GM23338 (cell line): Measurements from ENCODE around the gene FOXP1. TPM values are rescaled to one million over a fixed set of nuclear protein-coding genes. Genes with fewer than 3 reads are reported as not detected.

Source experiments
- ATAC-seq: fragments of 200-7000 bp; cut with Tn5 transposase; 3 replicates; pipeline ENCODE4 v1.9.1; 2020
- DNase-seq: peaks from one replicate; pipeline ENCODE4 v3.0.0-alpha.2; 2015; ENCODE audit warnings: low spot score
- H2AFZ ChIP-seq: fragments of 200-600 bp; sonication (generic); 2 replicates; pipeline ENCODE4 v1.8.0; 2016; ENCODE audit warnings: antibody characterized with exemption, mild to moderate bottlenecking, moderate library complexity
- H3F3A ChIP-seq: fragments of 200-600 bp; sonication (generic); replicated peaks from 2 replicates; pipeline ENCODE4 v1.8.0; 2017; ENCODE audit warnings: antibody characterized with exemption, mixed run types, low read depth
- H3K27ac ChIP-seq: fragments of 200-600 bp; sonication (generic); 2 replicates; pipeline ENCODE4 v1.6.1; 2016; ENCODE audit warnings: low read depth
- H3K27me3 ChIP-seq: fragments of 200-600 bp; sonication (generic); 2 replicates; pipeline ENCODE4 v1.8.0; 2016; ENCODE audit warnings: mild to moderate bottlenecking, mixed run types, moderate library complexity; ENCODE audit not compliant: insufficient read depth
- H3K36me3 ChIP-seq: fragments of 200-600 bp; sonication (generic); 2 replicates; pipeline ENCODE4 v1.8.0; 2016; ENCODE audit warnings: mild to moderate bottlenecking; ENCODE audit not compliant: insufficient read depth
- H3K4me1 ChIP-seq: fragments of 200-600 bp; sonication (generic); 2 replicates; pipeline ENCODE4 v1.8.0; 2016; ENCODE audit warnings: mild to moderate bottlenecking, moderate library complexity; ENCODE audit not compliant: insufficient read depth
- H3K4me2 ChIP-seq: fragments of 200-600 bp; sonication (generic); 2 replicates; pipeline ENCODE4 v1.7.1; 2017; ENCODE audit warnings: mixed run types
- H3K4me3 ChIP-seq: fragments of 200-600 bp; sonication (generic); 2 replicates; pipeline ENCODE4 v1.6.1; 2016; ENCODE audit warnings: mixed run types
- H3K79me2 ChIP-seq: fragments of 200-600 bp; sonication (generic); replicated peaks from 2 replicates; pipeline ENCODE4 v1.8.0; 2017; ENCODE audit warnings: mild to moderate bottlenecking; ENCODE audit not compliant: insufficient read depth
- H3K9me2 ChIP-seq: fragments of 200-600 bp; sonication (generic); 2 replicates; pipeline ENCODE4 v1.8.0; 2017; ENCODE audit not compliant: insufficient read depth
- H4K20me1 ChIP-seq: fragments of 200-600 bp; sonication (generic); replicated peaks from 2 replicates; pipeline ENCODE4 v1.8.0; 2017; ENCODE audit warnings: mild to moderate bottlenecking; ENCODE audit not compliant: insufficient read depth
- H3K27ac Mint-ChIP-seq: 2 replicates; pipeline ENCODE4 v1.8.0; 2020; ENCODE audit warnings: inconsistent platforms, mild to moderate bottlenecking, moderate library complexity, mixed read lengths
- H3K27me3 Mint-ChIP-seq: 3 replicates; pipeline ENCODE4 v1.8.0; 2022; ENCODE audit warnings: low read depth, mild to moderate bottlenecking, moderate library complexity, mixed read lengths, inconsistent platforms; ENCODE audit not compliant: insufficient read depth, poor library complexity
- H3K36me3 Mint-ChIP-seq: 3 replicates; pipeline ENCODE4 v1.8.0; 2021; ENCODE audit warnings: low read depth, mild to moderate bottlenecking, inconsistent platforms, moderate library complexity, mixed read lengths
- H3K4me1 Mint-ChIP-seq: 3 replicates; pipeline ENCODE4 v1.8.0; 2020; ENCODE audit warnings: mild to moderate bottlenecking, inconsistent platforms, mixed read lengths
- H3K4me3 Mint-ChIP-seq: 3 replicates; pipeline ENCODE4 v1.8.0; 2021; ENCODE audit warnings: moderate library complexity, mild to moderate bottlenecking, inconsistent platforms, mixed read lengths
- H3K9me3 Mint-ChIP-seq: 3 replicates; pipeline ENCODE4 v1.8.0; 2020; ENCODE audit warnings: moderate library complexity, mild to moderate bottlenecking, inconsistent platforms, mixed read lengths
- CREB1 ChIP-seq: fragments of 250-450 bp; sonication (Bioruptor Pico); IDR thresholded peaks from 2 replicates; pipeline ENCODE4 v1.5.0; 2020; ENCODE audit warnings: low read depth, mild to moderate bottlenecking, moderate library complexity
- EZH2 ChIP-seq: fragments of 200-600 bp; sonication (generic); IDR thresholded peaks from one replicate; pipeline ENCODE4 v1.8.0; 2017; ENCODE audit warnings: antibody characterized with exemption, mild to moderate bottlenecking, low read depth; ENCODE audit not compliant: unreplicated experiment
- EZH2phosphoT487 ChIP-seq: fragments of 200-600 bp; sonication (generic); IDR thresholded peaks from one replicate; pipeline ENCODE4 v1.8.1; 2018; ENCODE audit warnings: antibody characterized with exemption; ENCODE audit not compliant: unreplicated experiment
- JUNB ChIP-seq: IDR thresholded peaks from one replicate; pipeline ENCODE4 v1.6.1; 2016; ENCODE audit warnings: antibody characterized with exemption; ENCODE audit not compliant: unreplicated experiment
- NANOG ChIP-seq: IDR thresholded peaks from 2 replicates; pipeline ENCODE4 v1.6.1; 2016; ENCODE audit warnings: antibody characterized with exemption, borderline replicate concordance
- POLR2AphosphoS5 ChIP-seq: IDR thresholded peaks from 2 replicates; pipeline ENCODE4 v1.6.1; 2016; ENCODE audit warnings: antibody characterized with exemption, low read depth
- STAT1 ChIP-seq: IDR thresholded peaks from one replicate; pipeline ENCODE4 v1.6.1; 2016; ENCODE audit warnings: antibody characterized with exemption; ENCODE audit not compliant: unreplicated experiment
- ZNF114 ChIP-seq: fragments of 250-450 bp; sonication (Bioruptor Pico); IDR thresholded peaks from 2 replicates; pipeline ENCODE4 v1.5.0; 2020; ENCODE audit warnings: mild to moderate bottlenecking, moderate library complexity
- ZNF331 ChIP-seq: fragments of 250-450 bp; sonication (Bioruptor Pico); IDR thresholded peaks from 2 replicates; pipeline ENCODE4 v1.5.0; 2020; ENCODE audit warnings: low read depth, mild to moderate bottlenecking, moderate library complexity
- polyA plus RNA-seq: library from polyadenylated mRNA; unstranded; fragments of >200 nt; fragmentation: Nextera tagmentation; extraction: Ambion mirVana; gene quantifications from 2 replicates; pipeline ENCODE4 v1.2.1, GENCODE V29; 2016
- total RNA-seq: library from RNA; depleted of rRNA; stranded (reverse); fragments of >200 nt; shearing (Covaris generic); gene quantifications from 2 replicates; pipeline ENCODE4 v1.2.3, GENCODE V29; 2014
- TF ChIP-seq, protein P1 (sequence below), 2 experiments: fragments of 200-600 bp in 1 of 2; sonication (generic) in 1 of 2; conservative IDR thresholded peaks; 2 replicates each; pipeline versions ENCODE4 v1.5.1 to v1.6.1; 2016 to 2017; ENCODE audit warnings: antibody characterized with exemption in 2 of 2, low read depth in 2 of 2, mild to moderate bottlenecking in 2 of 2, moderate library complexity in 1 of 2
- TF ChIP-seq, protein P2 (sequence below): IDR thresholded peaks from one replicate; pipeline ENCODE4 v1.6.1; 2018; ENCODE audit warnings: antibody characterized with exemption; ENCODE audit not compliant: unreplicated experiment

Gene FOXP1
- total and polyA plus RNA-seq, 2 experiments from 2014 or later: 32.9 to 35.5 TPM

DNA sequence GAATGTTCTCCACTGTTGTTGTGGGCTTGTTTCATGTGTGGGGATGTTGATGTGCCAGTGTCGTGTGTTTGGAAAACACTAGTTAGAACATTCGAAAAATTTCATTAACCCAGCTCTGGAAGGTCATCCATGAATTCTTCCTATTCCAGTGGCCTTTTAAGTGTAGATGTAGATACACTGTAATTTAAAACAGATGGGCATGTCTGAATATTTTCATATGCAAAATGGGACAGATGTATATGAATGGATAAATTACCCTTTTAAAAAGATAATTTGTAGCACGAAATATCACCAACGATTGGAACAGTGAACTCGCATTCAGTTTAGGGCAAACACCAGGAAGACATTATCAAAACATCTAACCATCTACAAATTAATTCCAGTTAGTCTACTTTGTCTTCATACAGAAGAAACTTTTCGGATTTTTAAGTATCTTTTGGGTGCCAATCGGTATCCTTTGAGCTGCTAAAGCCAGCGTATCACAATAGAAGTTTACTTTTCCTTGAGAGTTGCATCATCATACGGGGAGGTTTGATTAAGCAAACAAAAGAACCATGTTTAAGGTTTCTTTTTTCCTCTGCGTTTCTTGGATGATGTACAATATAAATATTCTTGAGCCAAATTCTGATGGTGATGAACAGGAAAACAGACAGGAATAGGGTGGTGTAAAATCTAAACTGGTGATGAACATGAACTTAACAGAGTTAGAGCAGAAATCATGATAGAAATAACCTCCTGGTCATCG, 528.1 kb downstream of the FOXP1 start:
- no peaks in the 10 kb centered on the region; the same call in 2 of the 3 replicates for H3K36me3 Mint-ChIP-seq
- Histone ChIP-seq H3K9me2 (no peaks in the 10 kb centered on the region), H4K20me1 (no peaks in the 10 kb centered on the region), H2AFZ (no peak overlapping the region), H3F3A (no peaks in the 10 kb centered on the region), H3K4me1 (peaks cover 99% of the 10 kb centered on the region), H3K4me3 (peak overlapping the region; percentile 28), H3K27me3 (no peaks in the 10 kb centered on the region), H3K36me3 (no peaks in the 10 kb centered on the region), H3K79me2 (peaks cover 45% of the 10 kb centered on the region), H3K27ac (no peak overlapping the region; the same call in 1 of the 2 replicates), H3K4me2 (peak overlapping the region; percentile 68)
- peaks cover 98% of the 10 kb centered on the region for H3K4me1 Mint-ChIP-seq
- H3K27me3 Mint-ChIP-seq: peaks cover 12% of the 10 kb centered on the region
- H3K9me3 Mint-ChIP-seq: no peaks in the 10 kb centered on the region
- DNase-seq (no peak), ATAC-seq (no peak)
- H3K27ac Mint-ChIP-seq: peak overlapping the region; percentile 82; the same call in 1 of the 2 replicates
- TF ChIP-seq CREB1 (no peak), ZNF331 (CRISPR knock-in tag) (no peak), EZH2 (no peak), JUNB (no peak), ZNF114 (no peak)
- TF ChIP-seq, protein P1, sequence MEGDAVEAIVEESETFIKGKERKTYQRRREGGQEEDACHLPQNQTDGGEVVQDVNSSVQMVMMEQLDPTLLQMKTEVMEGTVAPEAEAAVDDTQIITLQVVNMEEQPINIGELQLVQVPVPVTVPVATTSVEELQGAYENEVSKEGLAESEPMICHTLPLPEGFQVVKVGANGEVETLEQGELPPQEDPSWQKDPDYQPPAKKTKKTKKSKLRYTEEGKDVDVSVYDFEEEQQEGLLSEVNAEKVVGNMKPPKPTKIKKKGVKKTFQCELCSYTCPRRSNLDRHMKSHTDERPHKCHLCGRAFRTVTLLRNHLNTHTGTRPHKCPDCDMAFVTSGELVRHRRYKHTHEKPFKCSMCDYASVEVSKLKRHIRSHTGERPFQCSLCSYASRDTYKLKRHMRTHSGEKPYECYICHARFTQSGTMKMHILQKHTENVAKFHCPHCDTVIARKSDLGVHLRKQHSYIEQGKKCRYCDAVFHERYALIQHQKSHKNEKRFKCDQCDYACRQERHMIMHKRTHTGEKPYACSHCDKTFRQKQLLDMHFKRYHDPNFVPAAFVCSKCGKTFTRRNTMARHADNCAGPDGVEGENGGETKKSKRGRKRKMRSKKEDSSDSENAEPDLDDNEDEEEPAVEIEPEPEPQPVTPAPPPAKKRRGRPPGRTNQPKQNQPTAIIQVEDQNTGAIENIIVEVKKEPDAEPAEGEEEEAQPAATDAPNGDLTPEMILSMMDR (conservative IDR thresholded peaks at IDR 0.05; ENCODE audit: low read depth in 2 of 2): no peak
- TF ChIP-seq, protein P2, sequence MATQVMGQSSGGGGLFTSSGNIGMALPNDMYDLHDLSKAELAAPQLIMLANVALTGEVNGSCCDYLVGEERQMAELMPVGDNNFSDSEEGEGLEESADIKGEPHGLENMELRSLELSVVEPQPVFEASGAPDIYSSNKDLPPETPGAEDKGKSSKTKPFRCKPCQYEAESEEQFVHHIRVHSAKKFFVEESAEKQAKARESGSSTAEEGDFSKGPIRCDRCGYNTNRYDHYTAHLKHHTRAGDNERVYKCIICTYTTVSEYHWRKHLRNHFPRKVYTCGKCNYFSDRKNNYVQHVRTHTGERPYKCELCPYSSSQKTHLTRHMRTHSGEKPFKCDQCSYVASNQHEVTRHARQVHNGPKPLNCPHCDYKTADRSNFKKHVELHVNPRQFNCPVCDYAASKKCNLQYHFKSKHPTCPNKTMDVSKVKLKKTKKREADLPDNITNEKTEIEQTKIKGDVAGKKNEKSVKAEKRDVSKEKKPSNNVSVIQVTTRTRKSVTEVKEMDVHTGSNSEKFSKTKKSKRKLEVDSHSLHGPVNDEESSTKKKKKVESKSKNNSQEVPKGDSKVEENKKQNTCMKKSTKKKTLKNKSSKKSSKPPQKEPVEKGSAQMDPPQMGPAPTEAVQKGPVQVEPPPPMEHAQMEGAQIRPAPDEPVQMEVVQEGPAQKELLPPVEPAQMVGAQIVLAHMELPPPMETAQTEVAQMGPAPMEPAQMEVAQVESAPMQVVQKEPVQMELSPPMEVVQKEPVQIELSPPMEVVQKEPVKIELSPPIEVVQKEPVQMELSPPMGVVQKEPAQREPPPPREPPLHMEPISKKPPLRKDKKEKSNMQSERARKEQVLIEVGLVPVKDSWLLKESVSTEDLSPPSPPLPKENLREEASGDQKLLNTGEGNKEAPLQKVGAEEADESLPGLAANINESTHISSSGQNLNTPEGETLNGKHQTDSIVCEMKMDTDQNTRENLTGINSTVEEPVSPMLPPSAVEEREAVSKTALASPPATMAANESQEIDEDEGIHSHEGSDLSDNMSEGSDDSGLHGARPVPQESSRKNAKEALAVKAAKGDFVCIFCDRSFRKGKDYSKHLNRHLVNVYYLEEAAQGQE: no peak
- H3K4me3 Mint-ChIP-seq: peak overlapping the region; percentile 33

DNA sequence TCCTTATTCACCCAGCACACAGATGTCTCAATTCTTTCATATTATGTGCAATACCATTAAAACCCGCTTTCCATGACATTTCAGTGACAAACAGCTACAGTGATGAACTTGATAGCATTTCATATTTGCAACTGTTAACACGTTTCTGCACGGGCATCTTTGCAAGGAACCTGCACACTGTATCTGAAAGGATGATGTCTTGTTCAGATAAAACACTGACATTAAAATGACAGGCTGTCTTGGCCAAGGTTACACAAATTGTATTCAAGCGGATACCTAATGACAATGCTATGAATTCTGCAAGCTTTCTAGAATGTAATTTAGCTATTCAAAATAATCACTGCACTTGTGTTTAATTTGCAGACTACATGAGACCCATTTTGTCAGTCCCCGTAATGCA, 529.2 kb downstream of the FOXP1 start:
- peaks cover 99% of the 10 kb centered on the region for H3K4me1 ChIP-seq
- H3K4me1 Mint-ChIP-seq: peaks cover 98% of the 10 kb centered on the region
- no peak overlapping the region for H3K4me3 Mint-ChIP-seq
- no peak for DNase-seq
- no peaks in the 10 kb centered on the region for H3K9me3 Mint-ChIP-seq
- no peaks in the 10 kb centered on the region; the same call in 2 of the 3 replicates for H3K36me3 Mint-ChIP-seq
- H3K27ac Mint-ChIP-seq: no peak overlapping the region
- H3K27me3 ChIP-seq: no peaks in the 10 kb centered on the region
- H3K4me3 ChIP-seq: no peak overlapping the region
- H3K27ac ChIP-seq: no peak overlapping the region
- no peak overlapping the region for H2AFZ ChIP-seq
- H3K9me2 ChIP-seq: no peaks in the 10 kb centered on the region
- H3K79me2 ChIP-seq: peaks cover 45% of the 10 kb centered on the region
- no peak for ATAC-seq
- no peaks in the 10 kb centered on the region for H3K36me3 ChIP-seq
- H3K4me2 ChIP-seq: 0 out of 2 replicates have a peak overlapping the region, but pooled peaks have one; percentile 68
- H3K27me3 Mint-ChIP-seq: peaks cover 12% of the 10 kb centered on the region
- peaks cover 9% of the 10 kb centered on the region for H3F3A ChIP-seq
- H4K20me1 ChIP-seq: no peaks in the 10 kb centered on the region
- no peak for TF ChIP-seq POLR2AphosphoS5
- TF ChIP-seq, protein P1 (conservative IDR thresholded peaks at IDR 0.05; ENCODE audit: low read depth in 2 of 2): no peak
- TF ChIP-seq NANOG: no peak
- TF ChIP-seq, protein P2: no peak
- TF ChIP-seq ZNF114: no peak
- no peak for TF ChIP-seq EZH2
- TF ChIP-seq CREB1: no peak
- no peak for TF ChIP-seq EZH2phosphoT487
- TF ChIP-seq ZNF331 (CRISPR knock-in tag): no peak
- no peak for TF ChIP-seq STAT1
